ENCODE data around the gene TNFSF13B.

GRCh38 chr13:108316413-108316812, 46.9 kb downstream of the TNFSF13B start:
- TF ChIP-seq, protein P1, sequence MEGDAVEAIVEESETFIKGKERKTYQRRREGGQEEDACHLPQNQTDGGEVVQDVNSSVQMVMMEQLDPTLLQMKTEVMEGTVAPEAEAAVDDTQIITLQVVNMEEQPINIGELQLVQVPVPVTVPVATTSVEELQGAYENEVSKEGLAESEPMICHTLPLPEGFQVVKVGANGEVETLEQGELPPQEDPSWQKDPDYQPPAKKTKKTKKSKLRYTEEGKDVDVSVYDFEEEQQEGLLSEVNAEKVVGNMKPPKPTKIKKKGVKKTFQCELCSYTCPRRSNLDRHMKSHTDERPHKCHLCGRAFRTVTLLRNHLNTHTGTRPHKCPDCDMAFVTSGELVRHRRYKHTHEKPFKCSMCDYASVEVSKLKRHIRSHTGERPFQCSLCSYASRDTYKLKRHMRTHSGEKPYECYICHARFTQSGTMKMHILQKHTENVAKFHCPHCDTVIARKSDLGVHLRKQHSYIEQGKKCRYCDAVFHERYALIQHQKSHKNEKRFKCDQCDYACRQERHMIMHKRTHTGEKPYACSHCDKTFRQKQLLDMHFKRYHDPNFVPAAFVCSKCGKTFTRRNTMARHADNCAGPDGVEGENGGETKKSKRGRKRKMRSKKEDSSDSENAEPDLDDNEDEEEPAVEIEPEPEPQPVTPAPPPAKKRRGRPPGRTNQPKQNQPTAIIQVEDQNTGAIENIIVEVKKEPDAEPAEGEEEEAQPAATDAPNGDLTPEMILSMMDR (IDR thresholded peaks at IDR 0.05): no peak
- TF ChIP-seq POLR2A (IDR thresholded peaks at IDR 0.05): no peak
